Skeletal muscle satellite cell (primary cell): Measurements from ENCODE around the gene VTCN1.

ENCODE experiments used
- H3K27me3 ChIP-seq: 2 replicates; pipeline ENCODE4 v1.7.0; 2013; ENCODE audit warnings: low read length; ENCODE audit not compliant: control insufficient read depth, insufficient read depth
- H3K36me3 ChIP-seq: 2 replicates; pipeline ENCODE4 v1.7.0; 2013; ENCODE audit warnings: mild to moderate bottlenecking, control low read depth, low read length; ENCODE audit not compliant: insufficient read depth
- H3K4me1 ChIP-seq: 2 replicates; pipeline ENCODE4 v1.7.0; 2013; ENCODE audit warnings: low read length; ENCODE audit not compliant: control insufficient read depth, insufficient read depth
- H3K4me2 ChIP-seq: 2 replicates; pipeline ENCODE4 v1.7.0; 2013; ENCODE audit warnings: mild to moderate bottlenecking, low read length
- H3K4me3 ChIP-seq: 2 replicates; pipeline ENCODE4 v1.7.0; 2013; ENCODE audit warnings: low read length
- H3K9ac ChIP-seq: 2 replicates; pipeline ENCODE4 v1.7.0; 2013; ENCODE audit warnings: mild to moderate bottlenecking, low read depth, low read length, moderate library complexity
- H3K9me3 ChIP-seq: replicated peaks from 2 replicates; pipeline ENCODE4 v1.7.0; 2013; ENCODE audit warnings: mild to moderate bottlenecking, control low read depth, low read length

VTCN1 gene

DNA sequence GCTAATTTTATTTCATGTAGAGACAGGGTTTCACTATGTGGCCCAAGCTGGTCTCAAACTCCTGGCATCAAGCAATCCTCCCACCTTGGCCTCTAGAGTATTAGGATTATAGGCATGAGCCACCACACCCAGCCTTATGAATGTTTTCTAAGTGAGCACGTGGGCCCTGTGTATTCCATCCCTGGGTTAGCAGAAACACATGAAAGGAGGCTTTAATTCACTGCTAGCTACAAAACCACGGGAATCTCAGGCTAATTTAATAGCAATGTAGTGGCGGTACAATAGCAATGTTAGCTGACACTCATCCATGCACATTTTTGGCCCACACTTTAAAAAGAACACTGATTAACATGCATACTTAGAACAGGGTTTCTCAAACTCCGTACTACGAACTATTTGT lies 32.0 kb downstream of the VTCN1 start:
- H3K36me3 ChIP-seq, result no peaks in the 10 kb centered on the region
- H3K4me1 ChIP-seq, result no peaks in the 10 kb centered on the region
- H3K27me3 ChIP-seq, result no peaks in the 10 kb centered on the region
- no peak overlapping the region for H3K4me3 ChIP-seq
- no peak overlapping the region for H3K4me2 ChIP-seq
- no peak overlapping the region for H3K9ac ChIP-seq
- no peaks in the 10 kb centered on the region for H3K9me3 ChIP-seq

DNA sequence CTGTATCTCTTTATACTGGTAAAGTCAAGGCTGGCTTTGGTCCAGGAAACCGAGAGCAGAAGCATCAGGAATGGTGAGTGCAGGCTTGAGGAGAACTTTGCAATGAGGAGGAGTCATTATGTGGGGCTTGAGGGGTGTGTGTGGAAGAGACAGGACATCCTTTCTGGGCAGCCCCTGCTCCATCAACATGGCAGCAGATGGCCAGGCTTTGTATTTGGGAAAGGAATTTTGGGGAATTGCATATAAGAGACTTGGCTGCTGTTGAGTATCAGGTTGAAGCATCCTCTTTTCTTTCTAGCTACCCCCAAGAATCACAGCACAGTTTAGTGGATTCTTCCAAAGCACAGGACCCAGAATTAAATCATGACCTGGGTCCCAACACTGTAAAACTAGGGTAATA lies 33.4 kb downstream of the VTCN1 start:
- H3K4me2 ChIP-seq, result no peak overlapping the region
- H3K9ac ChIP-seq, result no peak overlapping the region
- H3K36me3 ChIP-seq, result no peaks in the 10 kb centered on the region
- H3K9me3 ChIP-seq, result no peaks in the 10 kb centered on the region
- H3K27me3 ChIP-seq, result no peaks in the 10 kb centered on the region
- H3K4me3 ChIP-seq, result no peak overlapping the region
- no peaks in the 10 kb centered on the region for H3K4me1 ChIP-seq

DNA sequence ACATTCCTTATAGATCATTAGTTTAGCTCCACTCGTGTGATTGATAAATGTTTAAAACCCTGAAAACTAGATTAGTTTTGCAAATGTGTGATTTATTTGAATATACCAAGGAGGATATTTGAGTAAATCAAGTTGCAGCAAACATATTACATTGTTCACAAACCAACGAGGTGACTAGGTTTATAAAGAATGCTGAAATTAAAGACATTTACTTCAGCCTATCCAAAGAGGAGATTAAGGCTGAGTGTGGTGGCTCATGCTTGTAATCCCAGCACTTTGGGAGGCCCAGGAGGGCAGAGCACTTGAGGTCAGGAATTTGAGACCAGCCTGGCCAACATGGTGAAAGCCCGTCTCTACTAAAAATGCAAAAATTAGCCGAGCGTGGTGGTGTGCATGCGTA lies 34.1 kb downstream of the VTCN1 start:
- Histone ChIP-seq H3K36me3 (no peaks in the 10 kb centered on the region), H3K27me3 (no peaks in the 10 kb centered on the region), H3K4me1 (no peaks in the 10 kb centered on the region), H3K4me2 (no peak overlapping the region), H3K9me3 (no peaks in the 10 kb centered on the region), H3K4me3 (no peak overlapping the region), H3K9ac (no peak overlapping the region)

DNA sequence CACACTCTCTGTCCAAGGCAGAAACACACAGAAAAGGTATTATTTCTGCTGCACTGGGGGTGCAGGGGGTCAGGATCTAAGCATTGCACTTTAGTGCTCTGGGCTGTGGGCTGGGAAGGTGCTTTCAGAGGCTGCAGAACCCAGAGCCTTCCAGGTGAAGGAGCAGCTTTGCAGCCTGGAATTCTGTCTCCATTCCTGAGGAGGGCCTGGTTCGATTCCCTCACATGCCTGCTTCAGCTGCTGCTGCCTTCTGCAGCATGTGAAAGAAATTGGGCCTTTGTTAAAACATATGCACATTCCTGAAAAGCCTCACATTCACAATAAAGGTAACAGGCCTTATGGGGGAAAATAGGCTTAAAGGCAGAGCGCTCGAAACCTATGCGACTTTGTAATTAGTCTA lies 35.9 kb downstream of the VTCN1 start:
- Histone ChIP-seq H3K9me3 (no peaks in the 10 kb centered on the region), H3K27me3 (no peaks in the 10 kb centered on the region), H3K36me3 (no peaks in the 10 kb centered on the region), H3K9ac (no peak overlapping the region), H3K4me3 (no peak overlapping the region), H3K4me1 (no peaks in the 10 kb centered on the region), H3K4me2 (no peak overlapping the region)

DNA sequence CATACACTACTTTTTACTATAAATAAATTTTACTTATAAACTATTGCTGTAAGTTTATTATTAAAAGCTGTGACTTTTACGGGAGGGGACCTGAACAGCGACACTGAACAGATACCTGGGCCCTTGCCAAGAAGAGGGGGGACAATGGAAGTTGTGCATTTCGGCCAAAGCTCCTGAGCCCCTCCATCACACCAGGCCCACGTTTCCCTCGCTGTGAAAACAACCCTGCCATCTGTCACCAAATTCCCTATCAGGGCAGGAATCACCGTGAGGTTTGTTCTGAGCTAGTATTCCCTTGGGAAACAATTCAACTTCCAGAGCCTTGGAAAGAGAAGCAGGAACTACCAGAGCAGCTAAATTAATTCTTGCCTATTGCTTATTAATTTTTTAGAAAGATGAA lies 37.0 kb downstream of the VTCN1 start:
- Histone ChIP-seq H3K27me3 (no peaks in the 10 kb centered on the region), H3K4me2 (no peak overlapping the region), H3K9ac (no peak overlapping the region), H3K36me3 (no peaks in the 10 kb centered on the region), H3K4me3 (no peak overlapping the region), H3K9me3 (no peaks in the 10 kb centered on the region), H3K4me1 (no peaks in the 10 kb centered on the region)

DNA sequence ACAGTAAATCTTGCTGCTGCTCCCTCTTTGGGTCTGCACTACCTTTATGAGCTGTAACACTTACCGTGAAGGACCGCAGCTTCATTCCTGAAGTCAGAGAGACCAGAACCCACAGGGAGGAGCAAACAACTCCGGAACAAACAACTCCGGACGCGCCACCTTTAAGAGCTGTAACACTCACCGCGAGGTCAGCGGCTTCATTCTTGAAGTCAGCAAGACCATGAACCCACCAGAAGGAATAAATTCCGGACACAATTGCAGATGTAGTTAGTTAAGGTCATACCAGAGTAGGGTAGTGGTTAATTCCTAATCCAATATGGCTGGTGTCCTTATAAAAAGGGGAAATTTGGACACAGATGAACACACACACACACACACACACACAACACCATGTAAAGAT lies 37.7 kb downstream of the VTCN1 start:
- no peak overlapping the region for H3K4me2 ChIP-seq
- no peaks in the 10 kb centered on the region for H3K36me3 ChIP-seq
- no peak overlapping the region for H3K9ac ChIP-seq

DNA sequence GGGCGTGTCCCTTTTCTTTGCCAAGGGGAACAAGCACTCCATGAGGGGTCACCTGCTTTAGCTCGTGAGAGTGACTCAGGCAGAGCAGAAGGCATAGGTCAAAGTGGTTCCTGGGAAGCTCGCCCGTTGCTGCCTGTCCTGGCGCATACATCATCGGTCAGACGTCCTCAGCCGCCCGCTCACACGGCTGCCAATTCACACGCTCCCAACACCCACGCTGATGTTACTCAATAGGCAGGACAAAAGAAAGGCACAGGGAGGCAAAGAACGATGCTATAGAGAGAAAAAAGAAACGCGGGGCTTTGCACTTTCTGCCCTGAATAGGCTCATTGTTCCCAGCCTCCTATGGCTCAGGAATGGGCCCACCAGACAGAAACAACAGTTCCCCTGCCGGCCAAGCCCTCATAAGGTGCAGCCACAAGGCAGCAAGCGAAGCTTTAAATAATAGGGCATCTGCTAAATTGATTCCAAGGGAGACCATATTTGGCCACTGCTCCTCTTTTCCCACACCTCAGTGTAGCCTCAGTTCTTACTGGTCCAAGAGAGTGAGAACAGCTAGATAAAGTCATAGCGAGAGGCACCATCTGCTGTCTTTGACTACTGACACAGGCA lies 38.7 kb downstream of the VTCN1 start:
- Histone ChIP-seq H3K27me3 (no peaks in the 10 kb centered on the region), H3K9me3 (no peaks in the 10 kb centered on the region), H3K4me2 (no peak overlapping the region), H3K36me3 (no peaks in the 10 kb centered on the region), H3K4me1 (no peaks in the 10 kb centered on the region), H3K9ac (no peak overlapping the region), H3K4me3 (no peak overlapping the region)

More for the DNA sequence above, 37.7 kb downstream of the VTCN1 start:
- Histone ChIP-seq H3K9me3 (no peaks in the 10 kb centered on the region), H3K27me3 (no peaks in the 10 kb centered on the region), H3K4me1 (no peaks in the 10 kb centered on the region), H3K4me3 (no peak overlapping the region)

DNA sequence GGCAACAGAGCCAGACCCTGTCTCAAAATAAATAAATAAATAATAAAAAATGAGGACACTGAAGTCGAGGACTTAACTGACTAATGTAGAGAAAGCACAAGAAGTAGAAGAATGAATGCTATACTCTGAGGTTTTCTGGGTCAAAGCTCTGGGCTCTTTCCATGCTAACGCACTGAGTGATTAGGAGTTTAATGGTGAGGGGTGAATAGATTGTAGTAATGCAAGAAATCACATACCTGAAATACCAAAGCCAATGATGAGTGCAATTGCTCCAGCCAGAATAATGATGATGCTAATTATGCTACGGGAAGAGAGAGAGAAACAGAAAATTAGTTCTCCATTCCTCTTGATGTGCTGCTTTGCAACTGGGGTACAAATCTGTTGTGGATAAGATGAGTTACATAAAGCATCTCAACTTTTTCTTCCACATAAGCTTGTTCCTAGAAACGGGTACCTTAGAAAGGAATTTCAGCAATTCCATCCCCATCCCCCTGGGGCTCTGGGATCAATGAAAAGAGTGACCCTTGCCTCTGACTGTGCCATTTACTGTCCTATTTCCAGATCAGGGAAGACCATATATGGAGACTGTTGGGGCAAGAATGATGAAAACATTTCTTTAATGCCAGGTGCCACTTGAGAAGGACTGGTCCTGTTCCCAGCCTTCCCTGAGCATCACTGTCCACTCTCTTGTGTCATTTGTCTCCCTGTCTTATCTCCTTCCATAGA lies 40.7 kb downstream of the VTCN1 start:
- H3K4me2 ChIP-seq, result no peak overlapping the region
- no peak overlapping the region for H3K4me3 ChIP-seq
- no peak overlapping the region for H3K9ac ChIP-seq
- H3K4me1 ChIP-seq, result peaks cover 2% of the 10 kb centered on the region
- no peaks in the 10 kb centered on the region for H3K9me3 ChIP-seq
- H3K27me3 ChIP-seq, result no peaks in the 10 kb centered on the region
- H3K36me3 ChIP-seq, result no peaks in the 10 kb centered on the region

DNA sequence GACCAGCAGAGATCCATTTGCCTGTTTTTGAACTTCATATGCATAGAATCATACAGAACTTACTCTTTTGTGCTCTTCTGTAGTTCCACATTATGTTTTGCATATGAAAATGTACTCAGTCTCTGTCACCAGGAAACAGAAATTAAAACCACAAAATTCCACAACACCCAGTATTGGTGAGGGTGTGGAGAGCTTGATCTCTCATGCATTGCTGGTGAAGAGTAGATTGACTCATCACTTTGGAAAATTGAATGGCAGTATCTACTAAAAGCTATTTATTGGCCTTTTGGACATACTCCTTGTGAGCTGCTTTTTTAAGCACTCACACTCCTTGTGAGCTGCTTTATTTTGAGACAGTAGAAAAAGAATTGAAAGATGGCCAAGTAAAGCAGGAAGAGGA lies 43.3 kb downstream of the VTCN1 start:
- H3K4me2 ChIP-seq, result no peak overlapping the region
- no peak overlapping the region for H3K9ac ChIP-seq
- H3K36me3 ChIP-seq, result no peaks in the 10 kb centered on the region

DNA sequence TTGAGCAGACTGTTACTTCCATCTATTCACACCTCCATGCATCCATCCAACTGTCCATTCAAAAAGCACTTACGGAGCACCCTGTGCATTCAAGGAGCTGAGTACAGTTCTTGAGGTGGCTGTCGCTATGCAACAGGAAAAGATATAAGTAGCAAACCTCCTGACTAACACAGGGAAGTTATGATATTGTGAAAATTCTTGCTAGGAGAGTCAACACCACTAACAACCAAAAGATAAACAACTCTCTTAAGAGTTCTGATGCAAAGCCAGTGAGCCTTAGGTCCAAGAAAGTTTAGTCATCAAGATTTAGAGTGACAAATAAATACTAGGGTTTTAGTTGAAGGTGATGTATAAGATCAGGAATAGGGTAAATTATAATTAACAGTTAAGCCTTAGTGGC lies 44.7 kb downstream of the VTCN1 start:
- no peak overlapping the region for H3K9ac ChIP-seq
- no peaks in the 10 kb centered on the region for H3K36me3 ChIP-seq
- H3K4me2 ChIP-seq, result no peak overlapping the region
- H3K4me1 ChIP-seq, result peaks cover 2% of the 10 kb centered on the region
- H3K27me3 ChIP-seq, result no peaks in the 10 kb centered on the region
- no peak overlapping the region for H3K4me3 ChIP-seq
- H3K9me3 ChIP-seq, result no peaks in the 10 kb centered on the region

More for the DNA sequence above, 43.3 kb downstream of the VTCN1 start:
- H3K4me3 ChIP-seq, result no peak overlapping the region
- no peaks in the 10 kb centered on the region for H3K27me3 ChIP-seq
- no peaks in the 10 kb centered on the region for H3K9me3 ChIP-seq
- peaks cover 2% of the 10 kb centered on the region for H3K4me1 ChIP-seq

DNA sequence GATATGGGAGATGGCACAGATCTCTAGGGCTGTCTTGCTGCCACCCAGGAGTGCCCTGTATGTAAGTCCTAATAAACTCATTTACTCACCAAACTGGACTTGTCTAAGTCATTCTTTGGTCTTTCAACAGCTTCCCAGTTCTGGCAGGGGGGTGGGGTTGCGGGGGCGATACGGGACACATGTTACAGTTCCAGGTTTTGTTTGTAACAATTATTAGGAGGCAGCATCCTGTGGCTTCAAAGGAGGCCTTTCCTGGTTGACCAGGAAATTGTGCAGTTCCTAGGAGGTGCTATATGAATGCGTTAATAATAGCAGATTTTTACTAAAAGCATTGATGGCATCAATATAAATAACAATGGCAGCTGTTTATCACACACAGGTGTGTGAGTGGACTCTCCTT lies 46.5 kb downstream of the VTCN1 start:
- Histone ChIP-seq H3K4me3 (no peak overlapping the region), H3K36me3 (no peaks in the 10 kb centered on the region), H3K4me2 (no peak overlapping the region), H3K27me3 (peaks cover 7% of the 10 kb centered on the region), H3K9me3 (no peaks in the 10 kb centered on the region), H3K9ac (no peak overlapping the region), H3K4me1 (peaks cover 2% of the 10 kb centered on the region)

DNA sequence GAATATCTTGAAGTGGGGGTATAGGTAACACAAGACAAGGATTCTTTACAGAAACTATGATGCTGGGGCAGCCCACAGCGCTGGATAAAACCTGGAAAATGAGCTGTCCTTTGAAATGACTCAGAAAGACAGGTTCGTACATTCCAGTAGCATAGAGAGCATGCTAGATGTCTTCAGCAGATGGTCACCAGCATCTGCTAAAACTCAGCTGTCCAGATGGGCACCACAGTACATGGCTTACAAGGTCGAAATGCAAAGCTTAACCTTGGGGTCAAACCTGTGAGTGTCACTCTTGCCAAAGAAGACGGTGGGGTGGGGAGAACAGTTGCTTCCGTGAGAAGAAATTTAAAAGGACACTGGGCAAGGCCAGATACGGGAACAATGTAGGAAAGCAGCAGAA lies 47.9 kb downstream of the VTCN1 start:
- Histone ChIP-seq H3K27me3 (peaks cover 7% of the 10 kb centered on the region), H3K36me3 (no peaks in the 10 kb centered on the region), H3K4me2 (no peak overlapping the region), H3K4me3 (no peak overlapping the region), H3K9me3 (no peaks in the 10 kb centered on the region), H3K9ac (no peak overlapping the region), H3K4me1 (peaks cover 2% of the 10 kb centered on the region)
